NCI-H1417 treated with DMSO at 0.1 percent for 48 hours (cell line): ENCODE data around the gene ZCCHC8.

ENCODE experiments used
- DNase-seq: peaks from one replicate; lab custom pipeline; 2025; lab: John Stamatoyannopoulos, UW

Gene ZCCHC8

DNA sequence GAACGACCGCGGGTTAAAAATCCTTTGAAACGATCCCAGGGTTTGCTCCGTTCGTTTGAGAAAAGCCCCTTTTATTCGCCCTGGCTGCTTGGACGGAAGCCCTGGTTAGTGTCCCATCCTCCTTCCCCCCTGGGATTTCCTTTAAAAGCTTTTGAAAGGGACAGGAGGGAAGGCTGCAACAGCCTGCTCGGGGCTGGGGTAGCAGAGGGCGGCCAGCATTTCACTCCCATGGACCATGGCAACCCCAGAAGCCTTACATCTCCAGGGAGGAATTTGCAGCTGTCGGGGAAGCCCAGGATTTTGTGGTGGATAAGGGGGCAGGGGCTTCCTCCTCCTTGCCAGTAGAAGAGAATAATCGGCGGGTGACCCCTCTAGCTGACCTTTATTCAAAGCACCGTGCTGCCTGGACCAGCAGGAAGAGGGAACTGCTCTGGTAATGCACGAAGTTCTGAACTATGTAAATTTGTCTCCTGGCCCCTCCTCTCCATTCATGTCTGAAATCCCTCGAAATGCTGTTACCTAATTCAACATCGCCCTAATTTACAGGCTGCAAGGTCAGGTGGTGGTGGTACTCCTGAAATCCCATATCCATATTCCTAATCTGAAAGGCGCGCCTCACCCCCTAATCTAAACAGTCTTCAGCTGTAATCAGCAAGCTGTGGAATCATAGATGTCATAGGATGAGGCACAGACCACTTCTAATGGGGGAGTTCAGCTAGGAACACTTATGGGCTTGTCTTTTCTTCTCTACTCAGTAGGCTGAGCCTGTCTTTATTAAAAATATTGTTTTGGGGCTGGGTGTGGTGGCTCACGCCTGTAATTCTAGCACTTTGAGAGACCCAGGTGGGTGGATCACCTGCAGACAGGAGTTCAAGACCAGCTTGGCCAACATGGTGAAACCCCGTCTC, 77.2 kb downstream of the ZCCHC8 start:
- DNase-seq = no peak

DNA sequence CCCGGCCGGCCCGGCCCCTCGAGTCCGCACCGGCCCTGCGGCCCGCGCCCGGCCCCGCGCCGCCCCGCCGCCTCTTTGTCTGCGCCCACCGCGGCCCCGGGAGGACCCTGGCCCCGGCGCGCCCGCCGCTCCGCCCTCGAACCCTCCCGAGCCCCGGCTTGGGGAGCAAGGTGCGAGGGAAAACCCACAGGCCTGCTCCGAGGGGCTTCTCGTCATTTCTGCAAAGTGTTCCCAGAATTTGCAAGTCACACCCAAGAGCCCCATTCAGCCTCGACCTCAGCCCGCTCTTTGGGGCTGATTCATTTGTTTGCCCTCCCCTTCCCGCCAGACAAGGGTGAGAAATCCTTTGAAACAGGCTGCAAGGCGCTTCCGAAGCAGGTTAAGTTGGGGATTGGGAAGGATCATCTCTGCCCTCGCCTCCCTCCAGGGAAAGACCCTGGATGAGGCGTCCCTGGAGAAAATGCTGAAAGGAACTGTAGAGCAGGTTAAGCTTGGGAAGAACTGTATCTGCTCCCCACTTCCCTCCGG, 77.9 kb downstream of the ZCCHC8 start:
- DNase-seq = no peak

DNA sequence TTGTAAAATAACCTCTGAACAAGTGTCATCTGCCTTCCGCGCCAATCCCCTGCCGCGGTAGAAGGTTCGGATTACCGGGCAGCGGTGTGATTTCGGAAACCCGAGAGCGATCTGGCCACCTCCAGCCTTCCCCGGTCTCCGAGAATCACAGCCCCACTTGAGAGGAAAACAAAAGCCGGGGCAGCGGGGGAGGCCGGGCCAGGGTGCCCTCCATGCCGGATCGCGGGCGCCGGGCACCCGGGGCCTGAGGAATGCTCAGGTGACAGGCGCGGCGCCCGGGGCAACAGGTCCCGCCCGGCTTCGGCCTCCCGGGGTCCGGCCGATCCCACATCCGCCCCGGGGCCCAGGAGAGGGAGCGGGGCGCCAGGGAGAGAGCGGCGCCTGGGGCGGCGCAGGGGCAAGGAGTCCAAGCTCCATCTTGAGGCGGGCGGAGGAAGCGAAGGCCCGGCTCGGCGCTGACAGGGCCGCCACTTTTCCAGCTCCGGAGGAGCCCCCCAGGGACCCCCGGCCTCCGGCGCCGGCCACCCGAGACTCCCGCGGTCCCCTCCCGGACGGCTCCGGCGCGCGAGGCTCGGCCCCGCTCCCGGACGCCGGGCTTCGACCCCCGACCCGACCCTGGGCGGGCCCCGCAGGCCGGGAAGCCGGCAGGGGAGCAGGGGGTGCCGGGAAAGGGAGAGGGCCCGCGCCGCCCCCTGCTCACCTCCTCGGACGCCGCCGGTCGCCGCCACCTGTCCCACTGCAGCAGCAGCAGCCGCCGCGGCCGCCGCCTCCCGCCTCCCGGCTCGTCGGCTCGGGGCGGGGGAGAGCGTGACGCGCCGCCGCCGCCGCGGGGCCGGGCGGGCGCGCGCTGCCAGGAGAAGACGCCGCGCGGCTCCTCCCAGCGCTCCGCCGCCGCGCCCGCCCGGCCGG, 78.7 kb downstream of the ZCCHC8 start, which contains the start of gene CLIP1:
CLIP1 (minus strand) TSS at position 849 of the 909 bp plus-strand sequence. CDS start 42,217 bp downstream, outside the sequence.
- DNase-seq = no peak
